Fibroblast of peridontal ligament (primary cell): ENCODE measurements around the gene SEL1L3.
"Not testable (repeated sequence)": the region's sequence is repeated elsewhere in the genome, so short reads cannot be mapped to it uniquely, and the experiment has no call there.

Source experiments
- DNase-seq: peaks from one replicate; pipeline ENCODE4 v3.0.0-alpha.2; 2010; ENCODE audit errors: extremely low read depth

Gene SEL1L3

DNA sequence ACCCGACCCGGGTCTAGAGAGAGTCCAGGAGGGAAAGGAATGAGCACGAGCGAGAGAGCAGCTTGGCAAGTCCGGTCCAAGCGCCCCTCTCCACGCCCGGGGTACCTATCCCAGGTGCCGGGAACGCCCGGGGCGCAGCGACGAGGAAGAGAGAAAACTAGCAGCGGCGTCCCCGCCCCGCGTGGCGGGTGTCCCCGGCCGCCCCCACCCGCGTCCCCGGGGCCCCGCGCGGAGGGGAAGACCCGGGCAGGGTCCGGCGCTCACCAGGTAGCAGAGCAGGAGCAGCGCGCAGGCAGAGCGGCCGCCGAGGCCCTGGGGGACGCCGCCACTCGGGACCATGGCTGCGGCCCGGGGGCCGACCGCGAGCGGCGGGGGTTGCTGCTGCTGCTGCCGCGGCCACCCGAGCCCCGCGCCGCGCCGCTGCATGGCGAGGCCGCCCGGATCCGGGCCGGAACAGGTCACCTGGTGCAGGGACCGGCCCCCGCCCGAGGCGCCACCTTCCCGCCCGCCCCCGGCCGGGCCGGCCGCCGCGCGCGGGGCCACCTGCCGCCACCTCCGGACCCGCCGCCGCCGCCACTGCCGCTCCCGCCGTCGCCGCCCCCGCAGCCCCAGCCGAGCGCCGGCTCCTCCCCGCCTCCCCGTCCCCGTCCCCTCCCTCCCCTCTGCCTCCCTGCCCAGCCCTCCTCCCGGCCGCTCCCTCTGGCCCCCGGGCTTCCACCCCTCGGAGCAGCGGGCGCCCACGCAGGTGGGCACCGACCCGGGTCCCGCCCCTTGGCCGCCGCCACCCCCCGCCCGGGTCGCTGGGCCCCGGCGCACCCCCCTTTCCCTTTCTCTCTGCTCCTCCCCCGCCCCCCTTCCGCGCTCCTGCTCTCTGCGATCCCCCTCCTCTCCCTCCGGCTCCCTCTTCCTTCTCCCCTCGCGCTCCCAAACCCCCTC lies at the start of gene SEL1L3:
TSS of gene SEL1L3 (minus strand) at position 578 of the 936 bp plus-strand sequence. CDS start at position 426, 152 bp downstream.
- no peak for DNase-seq

DNA sequence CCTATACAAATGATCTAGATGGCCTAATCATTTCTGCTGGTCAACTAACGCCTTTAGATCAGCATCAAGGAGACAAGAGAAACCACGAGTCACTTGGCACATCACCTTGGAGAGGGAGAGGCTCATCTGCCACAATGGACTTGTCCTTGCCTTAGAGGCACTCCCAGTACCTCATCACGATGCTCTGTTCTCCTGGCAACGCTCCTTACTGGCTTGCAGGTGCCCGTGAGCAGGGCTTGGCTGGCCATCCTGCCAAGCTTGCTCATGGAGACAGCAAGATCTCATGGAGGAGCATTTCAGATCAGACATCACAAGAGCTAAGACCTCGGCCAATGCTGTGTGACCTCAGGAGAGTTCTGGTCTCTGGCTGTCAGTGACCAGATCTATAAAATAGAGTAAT lies 48.6 kb upstream of the SEL1L3 start:
- no peak for DNase-seq

GRCh38 chr4:25908491-25908901 lies 45.7 kb upstream of the SEL1L3 start:
- peak; percentile 92 for DNase-seq

DNA sequence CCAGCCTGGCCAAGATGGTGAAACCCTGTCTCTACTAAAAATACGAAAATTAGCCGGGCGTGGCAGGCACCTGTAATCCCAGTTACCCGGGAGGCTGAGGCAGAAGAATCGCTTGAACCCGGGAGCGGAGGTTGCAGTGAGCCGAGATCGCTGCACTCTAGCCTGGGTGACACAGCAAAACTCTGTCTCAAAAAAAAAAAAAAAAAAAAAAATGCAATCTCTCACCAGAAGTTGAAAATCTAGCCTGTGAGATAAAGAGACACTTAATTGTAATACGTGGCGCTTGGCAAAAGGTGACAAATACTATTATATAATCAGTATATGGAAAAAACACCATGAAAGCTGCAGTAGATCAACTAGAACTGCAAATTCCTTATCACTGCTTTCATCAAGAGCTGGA lies 43.3 kb upstream of the SEL1L3 start:
- DNase-seq, result not testable (repeated sequence)

DNA sequence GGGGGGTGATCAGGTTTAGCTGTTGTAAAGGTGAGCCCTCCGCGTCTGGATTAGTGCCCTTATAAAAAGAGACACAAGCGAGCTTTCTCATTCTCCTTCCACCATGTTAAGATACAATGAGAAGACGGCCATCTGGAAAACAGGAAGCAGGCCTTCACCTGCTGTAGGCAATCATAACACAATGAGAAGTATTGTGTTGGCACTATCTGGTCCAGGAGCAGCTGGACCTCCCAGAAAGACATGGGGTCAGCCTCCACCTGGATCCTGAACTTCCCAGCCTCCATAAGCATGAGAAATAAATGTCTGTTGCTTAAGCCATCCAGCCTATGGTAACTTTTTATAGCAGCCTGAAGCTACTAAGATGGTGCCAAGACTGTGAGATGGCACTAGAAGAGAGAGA lies 42.6 kb upstream of the SEL1L3 start:
- DNase-seq, result no peak

DNA sequence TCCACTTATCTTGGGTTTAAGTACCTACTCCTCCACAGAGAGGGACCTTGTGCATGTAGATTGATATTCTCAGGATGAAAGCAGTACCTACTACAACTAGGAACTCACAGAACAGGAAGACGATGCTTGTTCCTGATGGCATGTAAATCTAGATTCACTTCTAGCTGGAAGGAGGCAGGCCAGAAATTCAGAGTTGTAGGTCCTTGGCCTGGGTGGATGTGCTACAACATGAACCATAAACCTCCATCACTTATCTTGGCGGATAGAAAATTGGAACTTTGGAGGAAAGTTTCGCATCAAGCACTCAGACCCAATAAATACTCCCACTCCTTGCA lies 41.9 kb upstream of the SEL1L3 start:
- DNase-seq, result no peak

GRCh38 chr4:25903900-25904747 lies 41.3 kb upstream of the SEL1L3 start:
- DNase-seq, result no peak

- DNase-seq, result no peak
Observed at GRCh38 chr4:25901030-25901430, 38.2 kb upstream of the SEL1L3 start.

GRCh38 chr4:25900310-25900709 lies 37.5 kb upstream of the SEL1L3 start:
- DNase-seq, result no peak

DNA sequence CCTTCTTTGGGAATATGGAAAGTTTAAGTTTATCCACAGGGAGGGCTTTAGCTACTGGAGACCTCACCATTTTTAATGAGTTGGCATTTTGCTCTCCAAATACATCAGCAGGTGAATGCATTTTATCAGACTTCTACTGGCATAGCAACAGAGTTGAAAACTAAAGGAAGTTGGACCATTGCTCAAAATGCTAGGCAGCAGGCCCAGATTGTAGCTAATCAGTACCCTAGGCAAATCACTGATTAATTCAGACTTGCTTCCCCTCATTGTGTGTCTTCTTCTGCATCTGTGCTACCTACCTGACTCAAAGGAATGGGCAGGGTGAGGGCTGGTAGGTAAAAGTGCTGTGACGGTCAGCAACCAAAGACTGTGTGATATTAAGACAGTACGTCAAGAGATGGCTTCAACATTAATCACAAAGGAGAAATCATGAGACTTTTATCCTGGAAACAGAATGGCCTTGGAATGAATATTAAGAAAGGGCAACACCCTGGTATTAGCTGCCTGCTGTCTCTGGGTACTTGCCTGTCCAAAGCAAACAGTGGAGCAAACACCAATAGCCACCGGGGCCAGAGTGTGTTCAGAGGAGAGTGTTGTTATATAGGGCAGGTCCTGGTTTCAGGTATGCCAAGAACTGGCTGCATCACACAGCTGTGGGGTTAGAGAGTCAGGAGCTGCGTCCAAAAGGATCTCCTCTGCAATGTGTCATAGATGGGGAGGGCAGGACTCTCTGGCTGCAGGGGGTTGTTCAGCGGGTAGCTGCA lies 34.2 kb upstream of the SEL1L3 start:
- no peak for DNase-seq

- no peak for DNase-seq
Observed at GRCh38 chr4:25892796-25893195, 30.0 kb upstream of the SEL1L3 start.

- no peak for DNase-seq
Observed at GRCh38 chr4:25890571-25891485, 28.0 kb upstream of the SEL1L3 start.

DNA sequence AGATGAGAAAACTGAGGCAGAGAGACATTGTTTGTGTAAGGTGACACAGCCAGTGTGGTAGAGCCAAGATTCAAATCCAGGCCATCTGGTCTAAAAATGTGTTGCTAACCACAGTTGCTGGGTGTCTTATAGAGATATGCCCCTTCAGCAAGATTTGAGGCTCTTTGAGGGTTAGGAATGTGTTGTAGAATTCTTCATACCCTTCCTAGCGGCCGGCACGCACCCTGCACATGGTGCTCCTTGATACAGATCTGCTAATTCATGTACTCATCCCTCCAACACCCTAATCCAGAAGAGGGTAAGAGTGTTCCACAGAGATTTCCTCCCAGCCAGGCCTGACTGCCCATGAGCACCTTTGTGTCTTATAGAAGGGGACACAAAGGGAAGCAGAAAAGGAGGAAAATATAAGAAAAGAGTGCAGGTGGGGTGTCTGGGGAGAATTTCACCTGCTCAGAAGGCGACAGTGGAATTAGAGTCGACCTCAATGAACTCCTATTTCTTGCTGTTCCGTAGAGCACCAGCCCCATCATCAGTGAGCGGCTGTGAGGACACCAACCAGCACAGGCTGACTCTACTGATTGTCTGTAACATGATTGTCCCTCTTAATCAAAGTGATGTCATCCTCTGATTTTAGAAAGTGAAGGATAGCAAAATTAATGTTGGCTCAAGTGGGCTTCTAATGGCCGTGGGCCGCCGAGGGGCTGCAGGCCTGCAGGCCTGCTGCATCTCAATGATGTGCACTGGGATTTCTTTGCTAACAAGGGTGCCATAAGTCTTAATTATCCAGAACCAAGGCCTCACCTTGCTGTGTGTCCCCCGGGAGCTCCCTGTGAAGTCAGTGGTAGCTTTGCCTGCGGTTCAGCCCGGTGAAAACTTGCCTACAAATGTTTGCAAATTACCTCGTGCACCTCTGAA lies 27.1 kb upstream of the SEL1L3 start:
- no peak for DNase-seq

GRCh38 chr4:25888781-25889180 lies 26.0 kb upstream of the SEL1L3 start:
- DNase-seq, result no peak

DNA sequence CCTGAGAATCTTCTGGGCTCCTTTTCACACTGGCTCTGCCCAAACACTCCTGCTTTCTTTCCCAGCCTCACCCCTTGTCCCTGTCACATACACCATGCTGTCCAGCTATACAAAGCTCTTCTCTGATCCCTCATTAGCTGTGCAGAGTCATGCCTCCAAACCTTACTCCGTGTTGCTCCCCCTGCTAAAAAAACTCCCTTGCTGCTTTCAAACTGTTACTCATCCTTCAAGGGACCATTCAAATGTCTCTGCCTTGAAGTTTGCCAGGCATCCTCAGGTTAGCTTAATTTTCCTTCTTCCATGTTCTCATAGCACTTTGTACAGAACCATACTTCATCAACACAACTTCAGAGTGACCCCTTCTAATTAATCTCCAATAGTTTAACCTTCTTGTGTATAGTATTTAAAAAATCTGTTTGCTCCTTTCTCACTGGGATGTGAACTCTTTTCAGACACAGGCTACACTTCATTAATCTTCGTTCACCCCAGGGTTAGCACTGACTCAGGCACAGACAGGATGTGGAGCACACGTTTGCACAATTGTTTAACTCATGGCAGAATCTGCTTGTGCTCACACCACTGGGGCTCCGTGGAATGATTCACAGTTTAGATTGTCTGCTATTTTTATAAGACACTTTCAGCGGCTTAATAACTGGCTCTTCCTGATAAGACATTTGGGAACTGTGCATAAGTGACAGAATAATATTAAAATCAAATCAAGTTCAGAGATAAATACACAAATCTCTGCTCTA lies 21.4 kb upstream of the SEL1L3 start:
- peak; percentile 39 for DNase-seq

GRCh38 chr4:25883565-25883964 lies 20.8 kb upstream of the SEL1L3 start:
- no peak for DNase-seq

GRCh38 chr4:25882226-25882625 lies 19.4 kb upstream of the SEL1L3 start:
- DNase-seq, result no peak

DNA sequence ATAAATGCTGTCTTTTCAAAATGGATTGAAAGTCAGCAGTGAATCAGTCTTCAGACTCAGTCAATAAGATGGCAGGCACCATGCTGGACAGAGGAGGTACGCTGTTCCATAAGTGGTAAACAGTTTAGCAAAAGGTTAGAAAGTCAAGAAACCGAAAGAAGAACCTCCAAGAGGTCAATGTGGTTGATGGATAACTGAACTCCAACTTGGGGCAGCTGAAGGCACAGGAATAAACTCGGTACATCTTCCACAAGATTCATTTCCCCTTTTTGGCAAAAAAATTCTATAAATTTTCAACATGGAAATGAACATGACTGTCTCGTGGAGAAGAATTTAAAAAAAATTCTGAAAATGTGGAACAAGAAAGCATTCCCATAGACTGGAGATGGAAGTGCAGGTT lies 18.4 kb upstream of the SEL1L3 start:
- no peak for DNase-seq

GRCh38 chr4:25879991-25880651 lies 17.3 kb upstream of the SEL1L3 start:
- peak; percentile 53 for DNase-seq
